HG02623 (cell line): ENCODE data around the gene ADAM8.

Source experiments
- ATAC-seq: cut with Tn5 transposase; IDR thresholded peaks from one replicate; pipeline ENCODE4 v1.9.1; 2021; ENCODE audit warnings: moderate library complexity; ENCODE audit not compliant: unreplicated experiment

Gene ADAM8

DNA sequence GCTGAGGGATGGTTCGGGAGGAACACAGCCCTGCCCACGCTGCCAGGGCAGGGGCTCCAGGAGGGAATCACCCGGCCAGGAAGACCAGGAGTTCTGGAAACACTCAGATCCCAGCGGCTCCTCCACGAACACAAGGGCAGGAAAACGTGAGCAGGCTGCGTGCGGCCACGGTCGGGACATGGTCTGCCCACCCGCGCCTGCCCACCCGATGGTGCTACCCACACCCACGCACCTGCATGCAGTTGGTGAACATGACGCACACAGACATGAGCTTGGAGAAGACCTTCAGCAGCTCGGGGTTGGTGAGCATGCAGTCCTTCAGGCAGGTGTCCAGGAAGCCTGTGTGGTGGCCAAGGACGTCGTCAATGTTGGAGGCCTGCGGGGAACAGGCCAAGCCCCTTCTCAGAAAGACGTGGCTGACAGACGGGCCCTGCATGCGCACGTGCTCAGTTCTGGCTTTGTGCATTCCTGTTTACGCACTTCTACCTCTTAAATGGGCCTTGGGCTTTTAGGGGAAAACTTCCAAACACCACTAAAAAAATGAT is 6.2 kb upstream of the ADAM8 start:
- no peak for ATAC-seq

DNA sequence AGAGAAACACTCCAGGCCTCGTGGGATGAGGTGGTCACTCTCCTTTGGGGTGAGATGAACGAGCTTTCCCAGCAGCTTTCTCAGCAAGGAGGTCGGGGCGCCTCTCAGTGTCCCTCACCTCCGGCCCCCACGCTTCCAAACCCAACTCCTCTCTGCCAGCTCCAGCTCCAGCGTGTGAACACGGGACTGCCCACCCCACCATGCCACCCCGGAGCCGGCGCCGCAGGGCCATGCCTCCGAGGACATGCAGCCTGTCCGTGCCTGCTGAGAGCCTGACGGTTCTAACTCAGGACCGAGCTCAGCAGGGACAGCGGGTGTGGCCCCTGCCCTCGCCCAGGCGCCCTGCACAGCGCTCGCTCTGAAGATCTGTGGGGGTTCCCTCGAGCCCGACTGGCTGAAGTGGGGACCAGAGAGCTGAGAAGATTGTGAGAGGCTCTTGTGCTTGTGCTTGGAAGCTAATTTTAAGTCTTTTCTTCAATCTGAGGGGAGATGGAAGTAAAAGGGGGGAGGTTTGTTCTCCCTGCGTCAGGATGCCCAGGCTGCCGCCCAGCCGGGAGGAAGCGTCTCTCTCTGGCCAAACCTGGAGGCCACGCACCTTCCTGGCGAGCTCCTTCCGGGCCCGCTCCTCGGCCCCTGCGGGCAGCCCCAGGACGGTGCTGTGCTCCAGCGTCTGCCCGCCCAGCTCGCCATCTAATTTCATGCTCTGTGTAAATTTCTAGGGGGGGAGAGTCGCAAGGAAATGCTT is 5.1 kb upstream of the ADAM8 start:
- ATAC-seq = no peak

DNA sequence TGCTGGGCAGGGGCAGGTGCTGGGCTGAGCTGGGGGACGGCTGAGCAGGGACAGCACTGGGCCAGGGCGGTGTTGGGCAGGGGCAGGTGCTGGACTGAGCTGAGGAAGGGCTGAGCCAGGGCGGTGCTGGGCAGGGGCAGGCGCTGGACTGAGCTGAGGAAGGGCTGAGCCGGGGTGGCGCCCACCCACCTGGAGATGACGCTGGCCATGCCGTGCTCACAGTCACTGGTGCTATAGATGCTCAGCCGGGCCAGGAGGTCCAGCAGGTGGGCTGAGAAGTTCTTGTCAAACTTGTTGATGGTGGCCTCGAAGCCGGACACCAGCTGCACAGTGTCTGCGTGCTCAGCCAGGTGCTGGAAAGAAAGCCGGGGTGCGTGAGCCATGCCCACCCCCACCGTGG is 4.4 kb upstream of the ADAM8 start:
- ATAC-seq = no peak

DNA sequence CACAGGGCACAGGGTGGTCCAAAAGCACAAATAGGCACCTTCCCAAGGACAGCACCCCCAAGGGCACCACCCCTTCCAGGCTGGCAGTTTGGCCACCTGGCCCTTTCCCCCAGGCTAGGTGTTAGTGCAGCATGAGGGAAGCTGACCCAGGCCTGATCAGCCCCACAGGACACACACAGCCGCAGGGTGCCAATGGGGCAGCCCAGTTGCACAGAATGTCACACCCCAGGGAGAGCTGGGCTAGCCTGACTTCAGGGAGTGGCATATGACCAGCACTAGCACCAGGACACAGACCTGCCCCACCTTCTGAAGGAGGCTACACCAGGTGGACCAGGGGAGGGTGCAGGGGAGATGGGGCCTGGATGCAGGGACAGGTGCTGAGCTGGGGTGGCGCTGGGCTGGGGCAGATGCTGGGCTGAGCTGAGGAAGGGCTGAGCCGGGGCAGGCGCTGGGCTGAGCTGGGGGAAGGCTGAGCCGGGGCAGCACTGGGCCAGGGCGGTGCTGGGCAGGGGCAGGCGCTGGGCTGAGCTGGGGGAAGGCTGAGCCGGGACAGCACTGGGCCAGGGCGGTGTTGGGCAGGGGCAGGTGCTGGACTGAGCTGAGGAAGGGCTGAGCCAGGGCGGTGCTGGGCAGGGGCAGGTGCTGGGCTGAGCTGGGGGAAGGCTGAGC is 3.9 kb upstream of the ADAM8 start:
- ATAC-seq = no peak

DNA sequence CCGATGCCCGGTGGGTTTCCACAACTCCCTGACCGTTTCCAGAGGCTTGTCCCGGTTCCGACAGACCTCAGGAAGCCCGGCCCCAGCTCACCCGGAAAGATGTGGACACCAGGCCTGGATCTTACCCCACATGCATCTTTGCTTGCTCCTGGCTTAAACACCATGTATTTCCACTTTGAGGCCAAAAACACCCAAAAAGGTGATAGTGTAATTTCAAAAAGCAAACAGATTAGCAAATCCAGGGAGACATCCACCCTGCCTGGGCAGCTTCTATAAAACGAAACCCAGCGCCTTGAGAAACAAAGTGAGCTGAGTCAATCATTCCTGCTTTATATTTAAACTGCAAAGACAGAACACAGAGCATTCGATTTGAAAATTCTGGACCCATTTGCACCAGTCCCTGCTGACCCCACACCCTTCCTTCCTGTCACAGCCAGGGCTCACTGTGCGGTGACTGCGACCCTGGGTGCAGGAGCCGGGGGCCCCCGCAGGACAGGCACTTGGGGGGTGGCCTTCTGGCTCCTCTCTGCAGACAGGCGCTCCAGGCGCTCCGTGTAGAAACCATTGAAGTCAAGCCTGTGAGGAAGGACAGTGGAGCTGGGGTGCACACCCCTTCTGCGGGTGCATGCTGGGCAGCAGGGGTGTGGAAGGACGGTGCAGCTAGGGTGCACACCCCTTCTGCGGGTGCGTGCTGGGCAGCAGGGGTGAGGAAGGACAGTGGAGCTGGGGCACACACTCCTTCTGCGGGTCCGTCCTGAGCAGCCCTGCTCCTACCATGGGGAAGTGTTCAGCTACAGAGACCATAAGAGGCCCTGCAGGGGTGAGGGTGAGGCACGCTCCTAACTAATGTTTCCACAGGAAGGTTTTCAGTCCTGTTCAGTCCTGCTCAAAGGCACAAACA is 2.9 kb upstream of the ADAM8 start:
- no peak for ATAC-seq

DNA sequence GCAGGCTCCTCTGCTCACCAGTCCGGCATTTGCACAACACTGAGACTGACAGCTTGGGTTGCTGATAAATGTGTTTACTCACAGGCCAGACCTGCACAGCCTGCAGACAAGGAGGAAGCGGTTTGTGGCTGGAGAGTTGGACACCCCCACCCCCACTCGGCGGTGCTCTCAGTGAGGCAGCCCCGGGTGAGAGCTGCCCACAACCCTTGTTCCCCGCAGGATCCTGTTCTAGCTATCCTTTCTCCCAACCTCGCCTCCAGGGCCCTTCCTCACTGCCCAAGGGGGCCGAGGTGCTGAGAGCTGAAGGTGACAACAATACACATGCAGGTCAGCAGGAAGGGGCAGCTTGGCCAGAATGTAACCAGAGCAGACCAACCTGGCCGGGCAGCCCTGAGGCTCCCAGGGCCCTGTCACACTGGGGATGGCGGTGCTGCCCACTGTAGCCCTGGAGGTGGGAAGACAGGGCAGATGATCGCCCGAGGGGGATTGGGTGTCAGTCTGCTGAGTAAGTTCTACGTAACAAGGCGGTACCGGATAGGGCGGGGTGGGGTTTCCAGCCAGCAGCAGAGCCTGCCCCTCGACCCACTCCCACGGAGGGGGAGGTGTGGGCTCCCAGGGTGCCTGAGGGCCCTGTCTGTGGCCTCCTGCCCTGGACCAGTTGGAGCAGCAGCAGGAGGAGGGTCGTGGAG is 2.1 kb upstream of the ADAM8 start:
- ATAC-seq = peak; percentile 28

DNA sequence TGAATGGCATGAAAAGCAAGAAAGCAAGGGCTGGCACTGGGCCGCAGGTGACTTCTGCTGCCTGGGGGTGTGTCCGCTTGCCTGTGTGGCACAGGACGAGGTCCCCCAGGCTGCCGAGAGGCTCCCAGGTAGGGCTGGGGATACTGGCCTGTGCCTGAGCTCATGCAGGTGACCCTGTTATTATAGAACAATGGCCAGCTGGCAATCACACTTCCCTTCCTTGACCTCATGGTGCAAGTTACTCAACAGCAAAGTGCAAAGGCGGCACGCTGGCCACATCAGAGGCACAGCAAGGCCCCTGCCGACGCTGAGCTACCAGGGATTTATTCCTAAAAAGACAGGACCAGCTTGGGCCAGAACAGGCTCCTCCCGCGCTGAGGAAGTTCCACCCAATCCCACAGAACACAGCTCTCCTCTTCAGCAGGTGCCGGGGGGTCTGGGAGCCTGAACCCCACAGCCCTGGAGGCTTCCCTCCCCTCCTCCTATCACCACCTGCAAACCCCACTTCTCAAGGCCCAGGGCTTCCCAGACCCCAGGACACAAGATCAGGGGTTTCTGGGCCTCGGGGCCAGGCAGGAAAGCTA is 1.4 kb upstream of the ADAM8 start:
- ATAC-seq = no peak

DNA sequence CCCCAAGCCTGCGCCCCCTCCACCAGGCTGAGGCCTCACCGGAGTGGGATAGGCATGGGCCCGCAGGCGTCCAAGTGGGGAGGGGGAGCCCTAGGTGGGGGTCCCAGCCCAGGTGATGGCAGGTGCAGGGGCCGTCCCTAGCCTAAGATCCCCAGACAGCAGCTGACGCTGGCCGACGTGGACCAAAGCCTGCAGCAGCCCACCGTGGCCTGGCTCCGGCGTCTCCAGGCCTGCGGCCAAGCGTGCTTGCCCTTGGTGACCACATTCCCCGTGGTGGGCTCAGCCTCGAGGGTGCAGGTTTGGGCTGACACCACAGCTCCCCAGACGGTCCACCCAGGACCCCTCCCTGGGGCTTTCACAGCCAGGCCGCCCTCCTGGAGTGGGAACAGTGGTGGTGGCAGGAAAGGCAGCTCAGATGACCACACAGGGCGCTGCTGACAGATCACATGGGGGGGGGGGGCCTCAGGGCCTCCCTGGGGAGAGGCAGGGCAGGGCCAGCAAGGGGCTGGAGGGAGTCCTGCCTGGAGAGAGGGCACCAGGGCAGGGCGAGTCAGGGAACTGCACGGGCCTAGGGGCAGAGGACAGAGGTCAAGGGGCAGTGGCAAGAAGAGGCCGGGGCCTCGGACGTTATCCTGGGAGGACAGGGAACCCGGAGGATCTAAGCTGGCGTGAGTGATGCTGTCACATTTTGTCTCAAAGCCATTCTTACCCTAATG is 767 bp upstream of the ADAM8 start:
- no peak for ATAC-seq

DNA sequence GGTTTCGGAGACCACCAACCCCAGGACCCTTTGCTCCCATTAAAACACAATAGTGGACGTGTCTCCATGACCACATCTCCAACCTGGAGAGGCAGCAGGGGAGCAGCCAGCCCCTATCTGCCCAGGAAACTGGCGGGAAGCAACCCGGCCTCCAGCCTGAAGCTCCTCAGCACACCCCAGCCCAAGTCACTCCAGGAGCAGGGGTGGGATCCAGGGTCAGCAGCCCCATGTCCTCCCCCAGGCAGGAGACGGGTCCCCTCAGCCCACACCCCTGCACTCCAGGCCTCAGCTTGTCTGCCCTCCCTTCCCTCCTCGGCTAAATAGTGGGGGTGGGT is 601 bp downstream of the ADAM8 start:
- ATAC-seq = no peak

DNA sequence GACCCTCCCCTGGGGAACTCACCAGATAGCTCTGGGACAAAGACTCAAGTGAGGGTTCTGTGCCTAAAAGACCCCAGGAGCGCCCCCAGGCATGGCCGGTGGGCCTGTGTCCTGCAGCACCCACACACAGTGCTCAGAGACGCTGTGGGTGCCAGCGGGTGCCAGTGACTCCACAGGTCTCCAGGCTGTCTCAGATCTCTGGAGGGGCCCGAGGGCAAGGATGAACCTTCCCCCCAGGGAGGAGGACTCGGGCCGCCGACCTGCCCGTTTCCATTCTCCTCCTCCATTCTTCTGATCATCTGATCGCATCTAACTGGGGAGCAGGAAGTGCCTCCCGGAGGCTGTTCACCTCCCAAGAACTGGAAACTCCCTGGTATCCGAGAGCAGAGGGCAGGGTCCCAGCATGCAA is 980 bp downstream of the ADAM8 start:
- peak; percentile 32 for ATAC-seq

DNA sequence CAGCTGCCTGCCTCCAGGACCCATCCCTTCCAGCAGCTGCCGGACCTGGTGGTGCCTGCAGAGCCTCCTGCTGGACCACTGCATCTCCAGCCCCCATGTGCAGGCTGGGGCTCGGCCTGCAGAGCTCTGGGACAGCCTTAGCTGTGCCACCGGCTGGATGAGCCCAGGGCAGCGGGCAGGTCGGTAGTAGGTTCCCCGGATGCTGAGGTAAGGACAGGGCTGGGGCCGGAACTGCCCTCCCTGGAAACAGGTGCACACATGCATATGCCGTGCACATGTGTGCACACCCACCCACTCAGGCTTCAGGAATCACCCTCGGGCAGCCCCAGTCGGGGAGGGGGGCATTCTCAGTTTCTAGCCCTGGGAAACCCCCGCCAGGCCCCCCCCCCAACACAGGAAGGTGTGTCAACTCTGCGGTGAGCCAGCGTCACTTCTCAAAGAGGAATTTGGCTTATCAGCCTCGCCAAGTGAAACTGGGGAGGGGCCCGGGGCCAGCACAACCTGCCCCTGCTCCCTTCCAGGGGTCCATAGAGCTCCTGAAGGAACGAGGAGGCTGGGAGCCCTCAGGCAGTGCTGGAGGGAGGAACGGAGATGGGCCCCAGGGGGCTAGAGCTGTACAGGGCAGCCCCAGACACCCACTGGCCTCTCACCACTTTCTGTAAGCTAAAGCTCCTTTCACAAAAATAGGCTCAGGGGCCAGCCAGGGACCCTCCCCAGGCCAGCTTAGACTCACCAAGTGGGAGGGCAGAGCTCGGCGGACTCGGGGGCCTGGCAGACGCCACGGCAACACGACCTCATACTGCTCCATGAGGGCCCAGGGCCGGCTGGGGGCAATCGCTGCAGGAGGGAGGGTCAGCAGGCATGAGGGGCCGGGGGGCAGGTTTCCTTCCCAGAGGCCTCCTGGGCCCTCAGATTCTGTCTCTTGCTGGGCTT is 1.7 kb downstream of the ADAM8 start:
- ATAC-seq = peak; percentile 44

DNA sequence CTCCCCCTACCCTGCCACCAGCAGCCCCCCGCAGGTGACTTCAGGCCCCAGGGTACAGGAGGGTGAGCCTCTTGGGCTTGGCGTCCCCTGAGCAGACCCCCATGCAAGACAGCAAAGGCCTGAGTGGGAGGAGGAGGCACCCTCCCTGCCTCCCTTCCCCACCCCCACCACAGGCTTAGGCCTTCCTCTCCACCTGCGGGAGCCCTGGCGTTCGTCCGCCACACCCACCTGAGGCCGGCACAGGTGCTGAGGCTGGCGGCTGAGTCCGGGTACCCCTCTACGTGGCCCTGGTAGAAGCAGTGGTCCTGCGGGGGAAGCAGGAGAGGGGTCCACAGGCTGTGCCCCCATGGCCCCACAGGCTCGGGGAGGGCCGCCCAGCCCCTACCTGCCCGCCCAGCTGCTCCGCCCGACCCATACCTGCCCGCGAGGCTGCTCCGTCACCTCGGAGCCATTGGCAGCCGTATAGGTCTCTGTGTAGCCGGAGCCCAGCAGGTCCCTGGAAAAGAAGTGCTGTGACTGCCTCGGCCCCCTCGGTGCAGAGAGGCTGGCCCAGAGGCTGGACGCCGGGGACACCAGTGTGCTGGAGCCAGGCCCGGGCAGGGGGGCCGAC is 3.0 kb downstream of the ADAM8 start:
- ATAC-seq = no peak

DNA sequence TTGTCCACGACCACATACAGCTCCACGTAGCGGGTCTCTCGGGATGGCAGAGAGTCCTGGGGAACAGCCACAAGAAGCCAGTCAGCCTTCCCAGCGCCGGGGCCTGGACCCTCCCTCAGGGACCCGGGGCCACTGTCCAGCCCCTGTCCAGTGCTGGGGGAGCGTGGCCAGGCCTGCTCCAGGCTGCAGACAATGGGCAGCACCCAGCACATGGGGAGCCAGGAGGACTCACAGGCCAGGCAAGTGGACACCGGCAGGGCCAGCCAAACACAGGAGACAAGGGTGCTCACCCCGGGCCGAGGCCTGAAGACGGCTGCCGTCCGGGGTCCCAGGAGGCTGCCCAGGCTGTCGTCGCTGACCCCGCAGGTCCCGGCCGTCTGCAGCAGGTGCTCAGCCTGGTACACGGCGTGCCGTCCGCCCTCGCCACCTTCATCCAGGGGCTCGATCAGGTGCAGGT is 3.7 kb downstream of the ADAM8 start:
- no peak for ATAC-seq

DNA sequence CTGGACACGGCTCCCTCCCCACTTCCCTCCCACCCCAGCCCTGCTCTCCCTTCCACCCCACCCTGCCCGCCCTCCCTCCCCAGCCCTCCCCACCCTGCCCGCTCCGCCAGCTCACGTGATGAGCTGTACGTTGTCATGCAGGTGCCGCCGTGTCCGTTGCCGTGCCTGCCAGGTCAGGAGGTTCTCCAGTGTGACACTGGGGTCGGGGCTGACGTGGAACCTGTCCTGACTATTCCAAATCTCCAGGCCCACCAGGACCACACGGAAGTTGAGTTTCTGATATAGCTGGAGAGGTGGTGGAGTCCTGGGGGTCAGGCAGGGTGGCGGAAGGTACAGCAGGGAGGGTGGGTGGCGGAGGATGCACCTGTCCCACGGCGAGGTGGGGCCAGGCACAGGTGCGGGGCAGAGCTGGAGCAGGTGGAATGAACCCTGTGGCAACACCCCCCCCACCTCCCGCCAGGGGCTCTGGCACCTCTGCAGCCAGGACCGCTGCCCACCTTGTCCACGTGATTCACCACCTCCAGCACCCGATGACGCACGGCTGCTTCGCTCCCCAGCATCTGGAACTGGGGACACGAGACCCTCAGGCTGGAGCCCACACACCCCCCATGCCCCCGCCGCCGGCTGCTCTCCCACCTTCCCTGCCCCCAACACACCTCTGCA is 4.2 kb downstream of the ADAM8 start:
- ATAC-seq = no peak

DNA sequence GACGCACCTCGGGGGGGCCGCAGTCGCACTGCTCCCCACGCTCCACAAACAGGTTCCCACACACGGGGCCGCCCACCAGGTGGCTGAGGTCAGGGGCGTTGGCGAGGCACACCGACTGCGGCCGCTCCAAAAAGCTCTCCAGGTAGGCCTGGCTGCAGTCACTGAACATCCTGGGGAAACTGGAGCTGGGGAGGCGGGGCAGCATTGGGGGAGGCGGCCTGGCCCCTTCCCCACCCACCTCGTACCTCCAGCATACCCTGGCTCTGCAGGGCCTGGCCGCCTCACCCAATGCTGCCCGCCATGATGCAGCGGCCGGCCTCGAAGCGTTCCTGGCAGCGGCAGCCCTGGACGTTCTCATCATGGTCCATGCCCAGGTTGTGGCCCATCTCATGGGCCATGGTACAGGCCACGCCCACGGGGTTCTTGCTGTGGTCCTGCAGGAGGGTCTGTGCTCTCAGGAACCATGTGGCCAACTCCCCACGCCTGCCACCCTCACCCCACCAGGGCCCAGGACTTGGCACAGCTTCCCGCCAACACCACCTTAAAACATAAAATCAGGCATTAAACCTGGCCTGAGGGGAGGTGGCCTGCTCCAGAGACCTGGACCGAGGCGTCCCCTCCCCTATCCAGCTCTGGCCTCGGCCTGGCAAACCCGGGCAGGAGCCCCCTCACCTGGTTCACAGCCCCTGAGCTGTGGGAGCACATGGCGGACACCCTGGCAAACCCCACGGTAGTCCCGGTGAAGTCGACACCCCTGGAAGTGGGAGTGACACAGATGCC is 5.0 kb downstream of the ADAM8 start:
- ATAC-seq = no peak

DNA sequence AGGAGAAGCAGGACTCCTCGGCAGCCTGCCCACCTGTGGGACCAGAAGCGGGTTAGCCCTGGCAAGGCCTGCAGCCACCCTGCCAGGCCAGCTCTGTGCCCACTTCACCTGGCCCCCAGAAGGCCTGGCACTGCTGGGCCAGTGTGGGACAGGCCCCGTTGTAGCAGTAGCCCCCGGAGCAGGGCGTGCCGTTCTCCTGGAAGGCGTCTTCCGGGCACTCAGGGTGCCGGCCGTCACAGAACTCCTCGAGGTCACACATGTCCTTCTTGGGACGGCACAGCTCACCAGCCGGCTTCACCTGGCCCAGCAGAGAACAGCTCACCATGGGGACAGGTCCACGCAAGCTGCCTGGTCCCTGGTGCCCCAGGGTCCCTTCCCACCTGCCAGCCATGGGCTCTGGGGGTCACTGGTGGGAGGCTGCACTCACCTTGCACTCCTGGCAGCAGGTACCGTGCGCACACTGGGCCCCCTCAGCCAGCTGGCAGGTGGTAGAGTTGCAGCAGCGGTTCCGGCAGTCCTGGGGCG is 5.8 kb downstream of the ADAM8 start:
- no peak for ATAC-seq

DNA sequence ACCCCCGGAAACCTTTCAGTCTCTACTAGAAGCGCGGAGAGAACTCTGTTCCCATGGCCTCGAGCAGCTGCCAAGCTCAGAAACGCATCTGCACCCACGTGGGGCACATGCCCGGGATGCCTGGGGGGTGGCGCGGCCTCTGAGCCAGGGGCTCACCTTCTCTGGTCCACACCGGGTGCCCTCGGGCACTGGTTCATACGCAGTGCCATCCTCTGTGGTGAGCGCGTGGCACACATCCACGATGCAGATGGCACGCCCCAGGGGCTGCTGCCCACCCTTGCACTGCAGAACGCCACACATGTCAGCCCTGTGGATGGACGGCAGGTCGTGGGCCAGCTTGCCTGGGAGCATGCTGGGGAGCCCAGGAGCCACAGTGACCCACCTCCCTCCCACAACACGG is 6.5 kb downstream of the ADAM8 start:
- ATAC-seq = no peak
